LNCAP (cell line): Measurements from ENCODE around the gene SLIT3.

Experiments
- CTCF ChIP-seq: fragments of 450-650 bp; IDR thresholded peaks from 2 replicates; pipeline ENCODE4 v1.5.1; 2017; ENCODE audit warnings: mild to moderate bottlenecking

SLIT3 gene

DNA sequence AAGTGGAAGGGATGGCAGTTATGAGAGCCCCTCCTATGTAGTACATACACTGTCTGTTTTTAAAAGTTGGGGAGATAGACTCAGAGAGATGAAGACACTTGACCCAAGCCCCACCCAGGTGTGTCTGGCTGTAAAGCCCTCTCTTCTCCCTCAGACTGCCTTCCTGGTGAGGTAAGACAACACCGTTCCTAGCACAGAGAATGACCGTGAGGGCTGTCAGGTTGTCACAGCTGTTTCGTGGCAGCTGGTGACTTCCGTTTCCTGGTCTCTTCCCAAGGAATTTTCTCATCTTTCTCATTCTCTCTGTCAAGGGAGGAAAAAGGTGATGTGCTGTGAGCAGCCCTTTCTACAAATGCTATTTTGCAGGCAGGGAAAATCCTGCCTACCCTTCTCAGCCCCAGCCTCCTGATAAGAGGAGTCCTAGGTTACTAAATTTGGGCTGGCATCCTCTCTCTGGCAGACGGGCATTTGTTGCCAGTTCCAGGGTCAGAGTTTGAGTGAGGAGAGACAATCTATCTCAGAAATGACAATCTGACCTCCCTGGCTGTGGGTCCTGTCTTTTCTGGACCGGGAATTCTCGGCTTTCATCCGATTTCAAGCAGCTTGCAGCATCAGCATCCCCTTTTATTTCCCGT is 458.3 kb downstream of the SLIT3 start:
- no peak for TF ChIP-seq CTCF

DNA sequence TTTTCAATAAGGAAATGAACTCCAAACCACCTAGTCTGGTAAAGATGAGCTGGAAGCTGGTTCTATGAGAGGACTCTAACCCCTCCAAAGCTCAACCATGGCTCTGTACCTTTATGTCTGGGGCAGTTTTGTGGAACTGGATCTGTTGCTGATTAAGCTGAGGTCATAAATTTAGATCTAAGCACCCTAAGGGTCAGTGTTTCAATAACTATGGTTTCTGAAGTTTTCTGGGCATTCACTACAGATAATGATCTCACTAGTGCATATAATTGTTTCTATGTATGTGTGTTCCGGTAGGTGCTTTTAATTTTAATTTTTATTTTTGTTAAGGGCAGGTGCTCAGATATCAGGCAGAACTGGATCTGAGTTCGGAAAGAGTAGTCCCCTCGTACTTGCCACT is 463.1 kb downstream of the SLIT3 start:
- TF ChIP-seq CTCF, result no peak

GRCh38 chr5:168836603-168837231 is 464.2 kb downstream of the SLIT3 start:
- no peak for TF ChIP-seq CTCF

GRCh38 chr5:168833936-168834335 is 467.0 kb downstream of the SLIT3 start:
- no peak for TF ChIP-seq CTCF

GRCh38 chr5:168833383-168833782 is 467.6 kb downstream of the SLIT3 start:
- no peak for TF ChIP-seq CTCF

- TF ChIP-seq CTCF, result no peak
Measured at GRCh38 chr5:168832308-168832707, 468.6 kb downstream of the SLIT3 start.

DNA sequence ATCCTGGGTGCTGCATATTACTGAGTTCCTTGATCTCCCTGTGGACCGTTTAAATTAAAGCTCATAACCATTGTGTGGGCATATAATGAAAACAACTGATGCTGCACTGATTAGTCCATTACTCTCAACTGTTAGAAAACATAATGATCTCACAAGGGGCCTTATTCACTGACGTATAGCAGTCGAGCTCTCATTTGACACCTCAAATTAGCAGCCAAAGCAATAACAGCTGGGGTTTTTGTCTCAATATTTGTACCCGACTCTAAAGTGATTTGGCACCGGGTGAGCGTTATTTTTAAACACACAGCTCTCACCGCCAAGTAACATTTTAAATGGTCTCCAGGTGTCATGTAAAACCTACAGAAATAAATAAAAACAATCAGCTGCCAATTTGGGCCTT is 469.6 kb downstream of the SLIT3 start:
- TF ChIP-seq CTCF, result no peak
